SJCRH30 (cell line): Measurements from ENCODE around the gene LRRC75A. TPM values are rescaled to one million over a fixed set of nuclear protein-coding genes. Genes with fewer than 3 reads are reported as not detected.

Experiments
- DNase-seq, 2 experiments: peaks; one replicate each; pipeline ENCODE4 v3.0.0-alpha.2; 2015 to 2020
- H3K27ac ChIP-seq: fragments of 250-450 bp; sonication (Bioruptor Pico); 2 replicates; pipeline ENCODE4 v1.5.1; 2020; ENCODE audit warnings: mild to moderate bottlenecking, moderate library complexity
- H3K27me3 ChIP-seq: fragments of 250-450 bp; sonication (Bioruptor Pico); 2 replicates; pipeline ENCODE4 v1.5.1; 2020; ENCODE audit warnings: mild to moderate bottlenecking, moderate library complexity
- H3K36me3 ChIP-seq: fragments of 250-450 bp; sonication (Bioruptor Pico); 2 replicates; pipeline ENCODE4 v1.5.1; 2020; ENCODE audit warnings: mild to moderate bottlenecking, moderate library complexity
- H3K4me1 ChIP-seq: fragments of 250-450 bp; sonication (Bioruptor Pico); 2 replicates; pipeline ENCODE4 v1.5.1; 2020; ENCODE audit warnings: mild to moderate bottlenecking, moderate library complexity
- H3K4me3 ChIP-seq: fragments of 250-450 bp; sonication (Bioruptor Pico); 2 replicates; pipeline ENCODE4 v1.5.1; 2020; ENCODE audit warnings: mild to moderate bottlenecking, moderate library complexity
- H3K9me3 ChIP-seq: fragments of 250-450 bp; sonication (Bioruptor Pico); replicated peaks from 2 replicates; pipeline ENCODE4 v1.5.1; 2020; ENCODE audit warnings: mild to moderate bottlenecking, moderate library complexity
- total RNA-seq: library from RNA; depleted of rRNA; stranded (reverse); fragments of >200 nt; shearing (Covaris generic); gene quantifications from 2 replicates; pipeline ENCODE4 v1.2.3, GENCODE V29; 2014

Gene LRRC75A
- total RNA-seq, 1 experiment from 2014 or later: 3.7 TPM

GRCh38 chr17:16507918-16508533 lies 16.0 kb upstream of the LRRC75A start:
- no peak for DNase-seq
- no peaks in the 10 kb centered on the region for H3K27me3 ChIP-seq
- H3K27ac ChIP-seq: no peak overlapping the region

GRCh38 chr17:16506188-16506587 lies 14.2 kb upstream of the LRRC75A start:
- Histone ChIP-seq H3K9me3 (peaks cover 3% of the 10 kb centered on the region; the same call in 1 of the 2 replicates), H3K27ac (no peak overlapping the region), H3K27me3 (no peaks in the 10 kb centered on the region), H3K4me3 (no peak overlapping the region), H3K36me3 (no peaks in the 10 kb centered on the region), H3K4me1 (peaks cover 5% of the 10 kb centered on the region)
- DNase-seq: no peak

More at GRCh38 chr17:16507918-16508533, 16.0 kb upstream of the LRRC75A start:
- no peak overlapping the region for H3K4me3 ChIP-seq
- peaks cover 3% of the 10 kb centered on the region; the same call in 1 of the 2 replicates for H3K9me3 ChIP-seq
- H3K4me1 ChIP-seq: peaks cover 19% of the 10 kb centered on the region
- no peaks in the 10 kb centered on the region for H3K36me3 ChIP-seq

GRCh38 chr17:16504984-16505383 lies 13.0 kb upstream of the LRRC75A start:
- no peak for DNase-seq
- H3K4me3 ChIP-seq: no peak overlapping the region
- no peaks in the 10 kb centered on the region for H3K4me1 ChIP-seq
- no peaks in the 10 kb centered on the region for H3K27me3 ChIP-seq
- 0 out of 2 replicates have a peak, but pooled peaks cover 3% of the 10 kb centered on the region for H3K9me3 ChIP-seq
- H3K27ac ChIP-seq: no peak overlapping the region
- H3K36me3 ChIP-seq: no peaks in the 10 kb centered on the region

GRCh38 chr17:16496820-16497489 lies 5.0 kb upstream of the LRRC75A start:
- DNase-seq: no peak
- H3K4me3 ChIP-seq: no peak overlapping the region
- peaks cover 7% of the 10 kb centered on the region; the same call in 1 of the 2 replicates for H3K9me3 ChIP-seq
- no peaks in the 10 kb centered on the region for H3K4me1 ChIP-seq
- H3K27ac ChIP-seq: no peak overlapping the region
- peaks cover 22% of the 10 kb centered on the region; the same call in 1 of the 2 replicates for H3K27me3 ChIP-seq
- H3K36me3 ChIP-seq: no peaks in the 10 kb centered on the region

- no peak for DNase-seq
- peaks cover 7% of the 10 kb centered on the region; the same call in 1 of the 2 replicates for H3K9me3 ChIP-seq
- H3K27ac ChIP-seq: no peak overlapping the region
- H3K4me1 ChIP-seq: peaks cover 2% of the 10 kb centered on the region
- no peak overlapping the region for H3K4me3 ChIP-seq
- no peaks in the 10 kb centered on the region for H3K36me3 ChIP-seq
- H3K27me3 ChIP-seq: peaks cover 24% of the 10 kb centered on the region; the same call in 1 of the 2 replicates
These were observed 4.2 kb upstream of the LRRC75A start for GRCh38 chr17:16495980-16496819.

GRCh38 chr17:16495561-16495960 lies 3.6 kb upstream of the LRRC75A start:
- DNase-seq: no peak
- Histone ChIP-seq H3K9me3 (peaks cover 7% of the 10 kb centered on the region; the same call in 1 of the 2 replicates), H3K27ac (no peak overlapping the region), H3K27me3 (peaks cover 30% of the 10 kb centered on the region; the same call in 1 of the 2 replicates), H3K4me3 (no peak overlapping the region), H3K4me1 (peaks cover 7% of the 10 kb centered on the region), H3K36me3 (no peaks in the 10 kb centered on the region)

- no peak for DNase-seq
- Histone ChIP-seq H3K27me3 (peaks cover 35% of the 10 kb centered on the region; the same call in 1 of the 2 replicates), H3K27ac (no peak overlapping the region), H3K4me3 (no peak overlapping the region), H3K36me3 (no peaks in the 10 kb centered on the region), H3K9me3 (peaks cover 7% of the 10 kb centered on the region; the same call in 1 of the 2 replicates), H3K4me1 (peaks cover 10% of the 10 kb centered on the region)
These were observed 2.1 kb upstream of the LRRC75A start for GRCh38 chr17:16494059-16494458.

- no peak overlapping the region for H3K27ac ChIP-seq
- no peak for DNase-seq
- peaks cover 5% of the 10 kb centered on the region; the same call in 1 of the 2 replicates for H3K9me3 ChIP-seq
- H3K36me3 ChIP-seq: no peaks in the 10 kb centered on the region
- H3K4me1 ChIP-seq: peaks cover 15% of the 10 kb centered on the region
- peaks cover 34% of the 10 kb centered on the region; the same call in 1 of the 2 replicates for H3K27me3 ChIP-seq
- no peak overlapping the region for H3K4me3 ChIP-seq
These were observed 1.6 kb upstream of the LRRC75A start for GRCh38 chr17:16493531-16494046.

- H3K27ac ChIP-seq: no peak overlapping the region
- H3K36me3 ChIP-seq: no peaks in the 10 kb centered on the region
- DNase-seq: no peak
- peak overlapping the region; percentile 58 for H3K4me3 ChIP-seq
- peaks cover 22% of the 10 kb centered on the region for H3K4me1 ChIP-seq
- no peaks in the 10 kb centered on the region for H3K9me3 ChIP-seq
- peaks cover 27% of the 10 kb centered on the region; the same call in 1 of the 2 replicates for H3K27me3 ChIP-seq
These were observed 879 bp upstream of the LRRC75A start for GRCh38 chr17:16492613-16493530.

- Histone ChIP-seq H3K27me3 (peaks cover 23% of the 10 kb centered on the region; the same call in 1 of the 2 replicates), H3K4me1 (peaks cover 36% of the 10 kb centered on the region), H3K4me3 (peak overlapping the region; percentile 58), H3K36me3 (no peaks in the 10 kb centered on the region), H3K9me3 (no peaks in the 10 kb centered on the region), H3K27ac (no peak overlapping the region)
- DNase-seq: peak in 1 of 2 experiments; percentile 53
These were observed 776 bp downstream of the LRRC75A start for GRCh38 chr17:16491131-16491702.

- no peak overlapping the region for H3K27ac ChIP-seq
- H3K36me3 ChIP-seq: no peaks in the 10 kb centered on the region
- no peak overlapping the region for H3K4me3 ChIP-seq
- no peak for DNase-seq
- peaks cover 44% of the 10 kb centered on the region for H3K4me1 ChIP-seq
- H3K27me3 ChIP-seq: peaks cover 23% of the 10 kb centered on the region; the same call in 1 of the 2 replicates
- no peaks in the 10 kb centered on the region for H3K9me3 ChIP-seq
These were observed 2.6 kb downstream of the LRRC75A start for GRCh38 chr17:16489431-16489830.

GRCh38 chr17:16488968-16489337 lies 3.0 kb downstream of the LRRC75A start:
- no peak for DNase-seq
- Histone ChIP-seq H3K27ac (no peak overlapping the region), H3K4me3 (no peak overlapping the region), H3K27me3 (peaks cover 23% of the 10 kb centered on the region; the same call in 1 of the 2 replicates), H3K9me3 (no peaks in the 10 kb centered on the region), H3K4me1 (peaks cover 44% of the 10 kb centered on the region), H3K36me3 (no peaks in the 10 kb centered on the region)

- H3K4me1 ChIP-seq: peaks cover 44% of the 10 kb centered on the region
- no peak overlapping the region for H3K27ac ChIP-seq
- H3K4me3 ChIP-seq: no peak overlapping the region
- DNase-seq: peak; percentile 72 to 80
- no peaks in the 10 kb centered on the region for H3K9me3 ChIP-seq
- H3K27me3 ChIP-seq: peaks cover 23% of the 10 kb centered on the region; the same call in 1 of the 2 replicates
- no peaks in the 10 kb centered on the region for H3K36me3 ChIP-seq
These were observed 3.6 kb downstream of the LRRC75A start for GRCh38 chr17:16488186-16488967.
